B cell (primary cell): ENCODE measurements around the gene LONRF2. TPM values are rescaled to one million over a fixed set of nuclear protein-coding genes. Genes with fewer than 3 reads are reported as not detected.

Source experiments
- ATAC-seq: fragments of 200-7000 bp; cut with Tn5 transposase; one replicate; pipeline ENCODE4 v1.10.0; 2021; ENCODE audit warnings: low read depth, mild to moderate bottlenecking, moderate number of reproducible peaks, moderate library complexity
- CTCF ChIA-PET: fragments of 350-600 bp; sonication (Branson Sonifier 250); formaldehyde crosslinking; loops from one replicate; lab custom pipeline; 2021; ENCODE audit warnings: antibody characterized with exemption, inconsistent platforms; lab: Charles Lee
- POLR2A ChIA-PET: fragments of 350-600 bp; sonication (Branson Sonifier 250); formaldehyde crosslinking; loops from one replicate; lab custom pipeline; 2021; ENCODE audit warnings: antibody characterized with exemption; lab: Charles Lee
- DNase-seq: peaks from one replicate; pipeline ENCODE4 v3.0.0; 2013
- H2AFZ ChIP-seq: 2 replicates; pipeline ENCODE4 v1.6.1; 2012; ENCODE audit warnings: mild to moderate bottlenecking, low read depth, low read length; ENCODE audit not compliant: insufficient read depth, poor library complexity, severe bottlenecking
- H3K27ac ChIP-seq, 2 donors: 1 replicate in 1 of 2; 2 replicates in 1 of 2; pipeline ENCODE4 v1.5.1; 2012 to 2013; ENCODE audit warnings: low read length in 2 of 2, mild to moderate bottlenecking in 2 of 2, moderate library complexity in 1 of 2
- H3K27me3 ChIP-seq, 4 experiments: fragments of 200-600 bp in 1 of 4; sonication (generic) in 1 of 4; replicated peaks in 1 of 4; 1 replicate in 2 of 4; 2 replicates in 2 of 4; pipeline versions ENCODE4 v1.6.1 to v1.7.0; 2013 to 2016; ENCODE audit warnings: low read length in 3 of 4, mild to moderate bottlenecking in 2 of 4, mixed read lengths in 1 of 4, moderate library complexity in 1 of 4; ENCODE audit not compliant: insufficient read depth in 4 of 4, control insufficient read depth in 3 of 4; ENCODE audit errors: control extremely low read depth in 1 of 4
- H3K36me3 ChIP-seq, 2 experiments: replicated peaks in 1 of 2; 1 replicate in 1 of 2; 2 replicates in 1 of 2; pipeline versions ENCODE4 v1.6.1 to v1.7.1; 2013; ENCODE audit warnings: low read length in 1 of 2; ENCODE audit not compliant: insufficient read depth in 2 of 2, control insufficient read depth in 1 of 2; ENCODE audit errors: control extremely low read depth in 1 of 2, extremely low read depth in 1 of 2
- H3K4me1 ChIP-seq, 2 donors: fragments of 200-600 bp in 1 of 2; sonication (generic) in 1 of 2; 1 replicate in 1 of 2; 2 replicates in 1 of 2; pipeline versions ENCODE4 v1.5.1 to v1.6.1; 2013 to 2017; ENCODE audit warnings: low read length in 2 of 2; ENCODE audit not compliant: control insufficient read depth in 2 of 2, insufficient read depth in 2 of 2
- H3K4me2 ChIP-seq: replicated peaks from 2 replicates; pipeline ENCODE3; 2012; ENCODE audit warnings: mild to moderate bottlenecking, low read depth, low read length; ENCODE audit not compliant: poor library complexity, severe bottlenecking
- H3K4me3 ChIP-seq, 5 experiments: fragments of 200-600 bp in 1 of 5; sonication (generic) in 1 of 5; 1 replicate in 3 of 5; 2 replicates in 2 of 5; pipeline versions ENCODE4 v1.5.1 to v1.7.0; 2011 to 2016; ENCODE audit warnings: low read length in 4 of 5, mild to moderate bottlenecking in 4 of 5, low read depth in 2 of 5, control low read depth in 1 of 5, moderate library complexity in 1 of 5; ENCODE audit not compliant: insufficient read depth in 1 of 5; ENCODE audit errors: control extremely low read depth in 1 of 5, extremely low read depth in 1 of 5
- H3K79me2 ChIP-seq: fragments of 200-600 bp; sonication (generic); one replicate; pipeline ENCODE4 v1.6.0; 2016; ENCODE audit warnings: low read length; ENCODE audit not compliant: control insufficient read depth, insufficient read depth
- H3K9ac ChIP-seq: fragments of 200-600 bp; sonication (generic); 2 replicates; pipeline ENCODE4 v1.6.1; 2017; ENCODE audit warnings: mild to moderate bottlenecking, low read length, moderate library complexity
- H3K9me3 ChIP-seq, 3 donors: one replicate each; pipeline versions ENCODE4 v1.6.1 to v1.7.1; 2013; ENCODE audit warnings: low read length in 2 of 3; ENCODE audit not compliant: control insufficient read depth in 2 of 3, insufficient read depth in 1 of 3; ENCODE audit errors: control extremely low read depth in 1 of 3
- H4K20me1 ChIP-seq: 2 replicates; pipeline ENCODE4 v1.6.0; 2012; ENCODE audit warnings: mild to moderate bottlenecking, low read length; ENCODE audit not compliant: insufficient read depth, control insufficient read depth, poor library complexity, severe bottlenecking
- H3K27ac Mint-ChIP-seq: one replicate; pipeline ENCODE4 v1.8.0; 2021; ENCODE audit warnings: mixed read lengths
- H3K27me3 Mint-ChIP-seq: one replicate; pipeline ENCODE4 v1.8.0; 2021; ENCODE audit warnings: mixed read lengths
- H3K4me1 Mint-ChIP-seq: one replicate; pipeline ENCODE4 v1.8.0; 2021; ENCODE audit warnings: mixed read lengths
- H3K4me3 Mint-ChIP-seq: one replicate; pipeline ENCODE4 v1.8.0; 2021; ENCODE audit warnings: mixed read lengths
- H3K9me3 Mint-ChIP-seq: one replicate; pipeline ENCODE4 v1.8.0; 2022; ENCODE audit warnings: mixed read lengths; ENCODE audit not compliant: insufficient read depth
- EZH2 ChIP-seq: IDR thresholded peaks from 2 replicates; pipeline ENCODE4 v1.6.1; 2012; ENCODE audit warnings: borderline replicate concordance, low read depth, mild to moderate bottlenecking, moderate library complexity, low read length; ENCODE audit not compliant: insufficient read depth, poor library complexity, severe bottlenecking
- WGBS: methylation state at CpG from one replicate; pipeline ENCODE4 v1.1.5; 2013; ENCODE audit warnings: missing lambda C conversion rate; ENCODE audit not compliant: insufficient coverage; 5-methylcytosine and 5-hydroxymethylcytosine counted together
- intact Hi-C: fragments of 100-400 bp; cut with micrococcal nuclease; formaldehyde crosslinking; loops from one replicate; pipeline ENCODE4 v1.10.0; 2022
- polyA plus RNA-seq: library from polyadenylated mRNA; depleted of rRNA; stranded (reverse); fragments of >200 nt; gene quantifications from 2 replicates; pipeline ENCODE4 v1.2.3, GENCODE V29; 2012
- total RNA-seq, 2 donors: library from RNA; stranded (reverse); fragments of 120-200 nt in 1 of 2; gene quantifications; 1 replicate in 1 of 2; 2 replicates in 1 of 2; pipeline versions ENCODE4 v1.2.3 to v1.2.4, GENCODE V29; 2013 to 2022
- TF ChIP-seq, protein P1 (sequence below): fragments of 200-600 bp; IDR thresholded peaks from one replicate; pipeline ENCODE4 v1.8.0; 2022; ENCODE audit warnings: antibody characterized with exemption, mild to moderate bottlenecking

The LONRF2 gene
- total and polyA plus RNA-seq, 2 donors (not counting 1 experiment from before 2014, with no cell fraction given): 0.32 TPM; not detected in 1

DNA sequence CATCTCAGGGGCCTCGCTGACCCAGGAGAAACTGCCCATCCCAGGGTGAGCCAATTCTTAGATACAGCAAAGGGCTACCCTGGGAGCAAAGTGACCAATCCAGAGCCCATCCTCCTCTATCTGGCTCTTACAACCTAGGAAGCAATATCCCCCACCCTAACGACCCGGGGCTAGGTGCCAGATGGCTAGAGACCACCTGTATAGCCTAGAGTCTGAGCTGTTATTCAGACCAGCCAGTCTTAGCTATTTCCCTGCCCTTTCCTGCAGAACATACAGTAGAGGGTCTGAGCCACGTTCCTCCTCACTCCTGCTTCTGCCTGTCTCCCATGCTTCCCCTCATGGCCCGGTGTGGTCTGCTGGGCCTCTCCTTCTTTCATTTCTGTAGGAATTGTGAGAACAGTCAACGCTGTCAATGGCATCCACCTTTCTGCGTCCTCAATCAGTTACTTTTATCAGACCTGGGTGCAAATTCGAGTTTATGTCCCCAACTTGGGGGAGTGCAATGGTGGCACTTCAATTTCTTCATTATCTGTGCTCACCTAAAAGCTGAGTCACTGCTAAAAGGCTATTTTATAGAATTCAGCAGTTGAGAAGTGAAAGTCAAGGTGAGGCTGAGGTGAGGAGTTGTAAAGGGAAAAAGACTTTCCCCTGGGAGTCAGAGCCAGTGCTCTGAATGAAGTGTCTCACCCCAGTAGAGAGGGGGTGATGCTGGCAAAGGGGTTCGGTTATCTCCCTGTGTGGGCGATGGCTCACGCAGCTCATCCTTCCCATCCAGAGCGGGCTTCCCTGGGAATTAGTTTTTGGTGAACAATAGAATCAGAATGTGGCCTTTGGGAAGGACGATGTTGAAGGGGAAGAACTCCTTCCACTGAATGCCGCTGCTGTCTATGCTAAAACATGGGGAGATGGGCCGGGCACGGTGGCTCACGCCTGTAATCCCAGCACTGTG lies 42.4 kb downstream of the LONRF2 start:
- H3K9me3 ChIP-seq: no peaks in the 10 kb centered on the region
- CTCF ChIA-PET: interaction anchor here (0.6 kb wide), 1 partner anchor 21 kb away, joined by 3 read pairs; no protein-coding TSS in a partner anchor
- no peaks in the 10 kb centered on the region for H4K20me1 ChIP-seq
- H3K27ac ChIP-seq: no peak overlapping the region
- WGBS: 94% methylated on average over 9 of the region's 17 CpGs
- POLR2A ChIA-PET: no interaction called here
- ATAC-seq: no peak
- TF ChIP-seq, protein P1, sequence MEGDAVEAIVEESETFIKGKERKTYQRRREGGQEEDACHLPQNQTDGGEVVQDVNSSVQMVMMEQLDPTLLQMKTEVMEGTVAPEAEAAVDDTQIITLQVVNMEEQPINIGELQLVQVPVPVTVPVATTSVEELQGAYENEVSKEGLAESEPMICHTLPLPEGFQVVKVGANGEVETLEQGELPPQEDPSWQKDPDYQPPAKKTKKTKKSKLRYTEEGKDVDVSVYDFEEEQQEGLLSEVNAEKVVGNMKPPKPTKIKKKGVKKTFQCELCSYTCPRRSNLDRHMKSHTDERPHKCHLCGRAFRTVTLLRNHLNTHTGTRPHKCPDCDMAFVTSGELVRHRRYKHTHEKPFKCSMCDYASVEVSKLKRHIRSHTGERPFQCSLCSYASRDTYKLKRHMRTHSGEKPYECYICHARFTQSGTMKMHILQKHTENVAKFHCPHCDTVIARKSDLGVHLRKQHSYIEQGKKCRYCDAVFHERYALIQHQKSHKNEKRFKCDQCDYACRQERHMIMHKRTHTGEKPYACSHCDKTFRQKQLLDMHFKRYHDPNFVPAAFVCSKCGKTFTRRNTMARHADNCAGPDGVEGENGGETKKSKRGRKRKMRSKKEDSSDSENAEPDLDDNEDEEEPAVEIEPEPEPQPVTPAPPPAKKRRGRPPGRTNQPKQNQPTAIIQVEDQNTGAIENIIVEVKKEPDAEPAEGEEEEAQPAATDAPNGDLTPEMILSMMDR: no peak
- no peak for TF ChIP-seq EZH2
- no peak for DNase-seq
- Mint-ChIP-seq H3K4me1 (no peaks in the 10 kb centered on the region), H3K4me3 (no peak overlapping the region), H3K27ac (no peak overlapping the region), H3K27me3 (peaks cover 32% of the 10 kb centered on the region), H3K9me3 (no peaks in the 10 kb centered on the region)
- no peaks in the 10 kb centered on the region for H3K4me1 ChIP-seq
- no peak overlapping the region for H3K4me2 ChIP-seq
- peaks cover 0 to 10% (median 2%) of the 10 kb centered on the region in 4 experiments for H3K27me3 ChIP-seq
- intact Hi-C loops: no loop called here
- H3K79me2 ChIP-seq: no peaks in the 10 kb centered on the region
- no peak overlapping the region for H3K9ac ChIP-seq
- H2AFZ ChIP-seq: no peak overlapping the region
- H3K36me3 ChIP-seq: no peaks in the 10 kb centered on the region
- no peak overlapping the region for H3K4me3 ChIP-seq

DNA sequence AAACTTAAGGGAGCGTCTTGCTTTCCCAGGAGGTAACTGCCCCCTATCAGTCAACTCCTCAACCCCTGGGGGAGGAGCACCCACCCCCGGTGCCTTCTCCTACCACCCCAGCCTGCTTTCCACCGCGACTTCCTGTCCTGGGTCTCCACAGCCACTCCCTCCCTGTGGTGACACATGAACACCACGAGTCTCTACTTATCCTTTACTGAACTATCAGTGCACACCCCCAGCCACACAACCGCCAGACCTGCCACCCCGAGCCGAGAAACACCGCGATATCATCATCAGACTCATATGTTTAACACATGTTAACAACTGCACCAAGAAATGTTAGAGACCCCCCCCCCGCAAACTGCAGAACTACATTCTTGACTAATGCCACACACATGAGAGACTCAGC lies 43.3 kb downstream of the LONRF2 start:
- CTCF ChIA-PET: interaction anchor here (0.6 kb wide), 1 partner anchor 22 kb away, joined by 3 read pairs; no protein-coding TSS in a partner anchor
- intact Hi-C loops: no loop called here
- H3K9ac ChIP-seq: no peak overlapping the region
- H3K4me1 ChIP-seq: peaks cover 0 to 3% of the 10 kb centered on the region in 2 donors
- H3K27ac Mint-ChIP-seq: no peak overlapping the region
- H4K20me1 ChIP-seq: no peaks in the 10 kb centered on the region
- H3K79me2 ChIP-seq: no peaks in the 10 kb centered on the region
- DNase-seq (no peak), ATAC-seq (no peak)
- no peak overlapping the region for H2AFZ ChIP-seq
- H3K4me3 ChIP-seq: no peak overlapping the region
- H3K27me3 ChIP-seq: peaks cover 0 to 7% (median 2%) of the 10 kb centered on the region in 4 experiments
- H3K27ac ChIP-seq: no peak overlapping the region
- H3K4me3 Mint-ChIP-seq: no peak overlapping the region
- H3K9me3 ChIP-seq: no peaks in the 10 kb centered on the region
- WGBS: 89% methylated on average over 11 of the region's 11 CpGs
- TF ChIP-seq, protein P1: no peak
- no peak for TF ChIP-seq EZH2
- H3K27me3 Mint-ChIP-seq: peaks cover 32% of the 10 kb centered on the region
- POLR2A ChIA-PET: no interaction called here
- H3K36me3 ChIP-seq: no peaks in the 10 kb centered on the region
- H3K9me3 Mint-ChIP-seq: no peaks in the 10 kb centered on the region
- H3K4me2 ChIP-seq: no peak overlapping the region
- peaks cover 6% of the 10 kb centered on the region for H3K4me1 Mint-ChIP-seq
